ENCODE data around the gene NPM1.
"Not testable (repeated sequence)": the region's sequence is repeated elsewhere in the genome, so short reads cannot be mapped to it uniquely, and the experiment has no call there.

Gene NPM1

DNA sequence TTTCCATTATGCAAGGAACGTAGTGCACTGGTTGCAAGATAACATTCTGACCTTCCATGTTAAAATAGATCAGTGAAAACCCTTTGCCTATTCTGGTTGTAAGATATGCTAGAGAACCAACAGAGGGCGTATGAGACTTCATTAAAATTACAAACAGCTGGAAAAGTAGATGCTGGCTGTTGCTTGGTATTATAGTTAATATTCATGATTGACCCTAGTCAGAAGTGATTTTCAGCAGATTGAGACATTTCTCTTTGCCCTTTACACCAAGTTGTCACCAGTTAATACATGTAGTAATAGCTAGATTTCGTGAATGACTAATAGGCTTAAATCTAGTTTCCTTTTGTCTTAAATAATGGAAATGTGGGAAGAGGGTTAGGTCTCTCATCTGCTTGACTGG lies 18.0 kb downstream of the NPM1 start:
- H3K27ac Mint-ChIP-seq (ENCODE audit: low read depth): peak overlapping the region; percentile 72
- no peaks in the 10 kb centered on the region for H3K9me3 Mint-ChIP-seq
- H3K36me3 Mint-ChIP-seq (ENCODE audit: insufficient read depth): peaks cover 68% of the 10 kb centered on the region
- no peak overlapping the region for H3K4me3 Mint-ChIP-seq
- ATAC-seq (replicated peaks; ENCODE audit: extremely low read depth, poor library complexity, severe bottlenecking) (no peak), DNase-seq (ENCODE audit: low spot score in 2 of 2) (no peak)
- H3K4me1 Mint-ChIP-seq: peaks cover 26% of the 10 kb centered on the region
- H3K27me3 Mint-ChIP-seq: no peaks in the 10 kb centered on the region

- Mint-ChIP-seq H3K27ac (ENCODE audit: low read depth) (no peak overlapping the region), H3K9me3 (no peaks in the 10 kb centered on the region), H3K36me3 (ENCODE audit: insufficient read depth) (peaks cover 72% of the 10 kb centered on the region), H3K4me1 (peaks cover 28% of the 10 kb centered on the region), H3K27me3 (no peaks in the 10 kb centered on the region), H3K4me3 (no peak overlapping the region)
- ATAC-seq (replicated peaks; ENCODE audit: extremely low read depth, poor library complexity, severe bottlenecking) (no peak), DNase-seq (ENCODE audit: low spot score in 2 of 2) (no peak)
Observed at GRCh38 chr5:171407234-171407633, 19.6 kb downstream of the NPM1 start.

DNA sequence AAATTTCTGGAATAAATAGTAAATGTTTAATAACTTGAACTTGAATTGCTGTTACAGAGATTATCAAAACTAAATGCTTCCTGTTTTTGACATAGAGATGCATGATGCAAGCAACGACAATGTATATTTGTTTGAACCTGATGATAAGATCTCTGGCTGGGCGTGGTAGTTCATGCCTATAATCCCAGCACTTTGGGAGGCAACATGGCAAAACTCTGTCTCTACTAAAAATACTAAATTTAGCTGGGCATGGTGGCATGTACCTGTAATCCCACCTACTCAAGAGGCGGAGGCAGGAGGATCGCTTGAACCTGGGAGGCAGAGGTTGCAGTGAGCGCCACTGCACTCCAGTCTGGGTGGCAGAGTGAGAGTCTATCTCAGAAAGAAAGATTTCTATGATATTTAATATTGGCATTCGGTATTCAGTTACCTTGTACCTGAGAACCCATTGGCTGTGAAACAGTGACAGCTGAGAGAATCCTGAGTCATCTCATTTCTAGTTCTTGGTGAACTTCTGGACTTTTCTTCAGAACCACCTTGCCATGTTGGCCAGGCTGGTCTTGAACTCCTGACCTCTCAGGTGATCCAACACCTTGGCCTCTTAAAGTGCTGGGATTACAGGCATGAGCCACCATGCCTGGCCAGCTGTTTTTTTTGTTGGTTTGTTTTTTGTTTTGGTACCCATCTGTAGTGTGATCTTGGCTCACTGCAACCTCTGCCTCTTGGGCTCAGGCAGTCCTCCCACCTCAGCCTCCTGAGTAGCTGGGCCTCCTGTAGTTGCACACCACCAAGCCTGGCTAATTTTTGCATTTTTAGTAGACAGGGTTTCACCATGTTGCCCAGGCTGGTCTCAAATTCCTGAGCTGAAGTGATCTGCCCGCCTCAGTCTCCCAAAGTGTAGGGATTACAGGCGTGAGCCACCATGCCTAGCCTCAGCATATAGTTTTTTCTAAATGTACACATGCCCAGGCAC lies 21.8 kb downstream of the NPM1 start:
- H3K27ac Mint-ChIP-seq (ENCODE audit: low read depth): peak overlapping the region; percentile 29
- peaks cover 31% of the 10 kb centered on the region for H3K4me1 Mint-ChIP-seq
- no peak overlapping the region for H3K4me3 Mint-ChIP-seq
- no peaks in the 10 kb centered on the region for H3K9me3 Mint-ChIP-seq
- H3K27me3 Mint-ChIP-seq: no peaks in the 10 kb centered on the region
- peaks cover 86% of the 10 kb centered on the region for H3K36me3 Mint-ChIP-seq (ENCODE audit: insufficient read depth)
- ATAC-seq (replicated peaks; ENCODE audit: extremely low read depth, poor library complexity, severe bottlenecking) (no peak), DNase-seq (ENCODE audit: low spot score in 2 of 2) (no peak)

DNA sequence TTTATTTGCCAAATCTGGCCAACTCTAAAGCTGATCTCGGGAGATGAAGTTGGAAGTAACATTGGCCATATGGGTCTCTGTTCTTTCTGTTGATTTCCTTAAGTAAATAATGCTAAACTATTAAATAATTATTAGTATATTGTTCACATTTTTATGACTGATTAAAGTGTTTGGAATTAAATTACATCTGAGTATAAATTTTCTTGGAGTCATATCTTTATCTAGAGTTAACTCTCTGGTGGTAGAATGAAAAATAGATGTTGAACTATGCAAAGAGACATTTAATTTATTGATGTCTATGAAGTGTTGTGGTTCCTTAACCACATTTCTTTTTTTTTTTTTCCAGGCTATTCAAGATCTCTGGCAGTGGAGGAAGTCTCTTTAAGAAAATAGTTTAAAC lies 22.5 kb downstream of the NPM1 start:
- H3K4me3 Mint-ChIP-seq: no peak overlapping the region
- no peak overlapping the region for H3K27ac Mint-ChIP-seq (ENCODE audit: low read depth)
- no peaks in the 10 kb centered on the region for H3K9me3 Mint-ChIP-seq
- peaks cover 31% of the 10 kb centered on the region for H3K4me1 Mint-ChIP-seq
- DNase-seq (ENCODE audit: low spot score in 2 of 2): no peak
- no peak for ATAC-seq (replicated peaks; ENCODE audit: extremely low read depth, poor library complexity, severe bottlenecking)
- H3K27me3 Mint-ChIP-seq: no peaks in the 10 kb centered on the region
- H3K36me3 Mint-ChIP-seq (ENCODE audit: insufficient read depth): peaks cover 82% of the 10 kb centered on the region

- Mint-ChIP-seq H3K4me3 (no peak overlapping the region), H3K9me3 (no peaks in the 10 kb centered on the region), H3K4me1 (peaks cover 20% of the 10 kb centered on the region), H3K27me3 (no peaks in the 10 kb centered on the region), H3K36me3 (ENCODE audit: insufficient read depth) (peaks cover 62% of the 10 kb centered on the region), H3K27ac (ENCODE audit: low read depth) (no peak overlapping the region)
- no peak for DNase-seq (ENCODE audit: low spot score in 2 of 2)
- no peak for ATAC-seq (replicated peaks; ENCODE audit: extremely low read depth, poor library complexity, severe bottlenecking)
Observed at GRCh38 chr5:171412186-171412585, 24.5 kb downstream of the NPM1 start.

DNA sequence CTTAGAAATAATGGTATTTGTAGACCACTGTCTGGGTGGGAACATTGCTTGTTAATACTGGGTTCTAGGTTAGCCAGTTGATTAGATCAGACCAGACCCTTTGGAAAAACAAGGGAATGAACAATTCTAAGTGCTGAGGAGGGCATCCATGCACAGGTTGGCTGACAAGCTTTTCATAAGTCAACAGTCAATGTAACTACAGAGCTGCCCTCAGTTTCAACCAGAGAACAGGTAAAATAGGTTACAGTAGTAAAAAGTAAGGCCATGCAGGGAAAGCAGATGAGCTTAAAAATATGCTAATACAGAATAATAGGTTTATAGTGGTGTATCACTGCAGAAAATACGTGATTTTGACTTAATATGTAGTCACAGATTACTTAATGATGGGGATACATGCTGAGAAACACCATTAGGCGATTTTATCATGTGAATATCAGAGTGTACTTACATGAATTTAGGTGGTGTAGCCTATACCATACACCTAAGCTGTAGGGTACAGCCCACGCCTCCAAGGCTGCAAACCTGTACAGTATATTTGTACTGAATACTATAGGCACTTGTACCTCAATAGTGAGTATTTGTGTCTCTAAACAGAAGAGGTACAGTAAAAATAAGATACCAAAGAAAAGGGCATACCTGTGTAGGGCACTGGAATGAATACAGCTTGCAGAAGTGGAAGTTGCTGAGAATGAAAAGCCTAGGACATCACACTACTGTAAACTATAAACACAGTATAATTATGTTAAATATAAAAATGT lies 25.7 kb downstream of the NPM1 start:
- peak overlapping the region; percentile 67 for H3K27ac Mint-ChIP-seq (ENCODE audit: low read depth)
- ATAC-seq (replicated peaks; ENCODE audit: extremely low read depth, poor library complexity, severe bottlenecking) (no peak), DNase-seq (ENCODE audit: low spot score in 2 of 2) (no peak)
- peaks cover 9% of the 10 kb centered on the region for H3K4me1 Mint-ChIP-seq
- no peak overlapping the region for H3K4me3 Mint-ChIP-seq
- H3K36me3 Mint-ChIP-seq (ENCODE audit: insufficient read depth): peaks cover 51% of the 10 kb centered on the region
- H3K9me3 Mint-ChIP-seq: no peaks in the 10 kb centered on the region
- no peaks in the 10 kb centered on the region for H3K27me3 Mint-ChIP-seq

GRCh38 chr5:171413993-171414392 lies 26.3 kb downstream of the NPM1 start:
- peaks cover 47% of the 10 kb centered on the region for H3K36me3 Mint-ChIP-seq (ENCODE audit: insufficient read depth)
- H3K9me3 Mint-ChIP-seq; H3K4me3 Mint-ChIP-seq; H3K27me3 Mint-ChIP-seq; ATAC-seq (replicated peaks; ENCODE audit: extremely low read depth, poor library complexity, severe bottlenecking): not testable (repeated sequence)
- peaks cover 12% of the 10 kb centered on the region for H3K4me1 Mint-ChIP-seq
- peak overlapping the region; percentile 67 for H3K27ac Mint-ChIP-seq (ENCODE audit: low read depth)
- DNase-seq (ENCODE audit: low spot score in 2 of 2): peak in 1 of 2 donors; percentile 0

DNA sequence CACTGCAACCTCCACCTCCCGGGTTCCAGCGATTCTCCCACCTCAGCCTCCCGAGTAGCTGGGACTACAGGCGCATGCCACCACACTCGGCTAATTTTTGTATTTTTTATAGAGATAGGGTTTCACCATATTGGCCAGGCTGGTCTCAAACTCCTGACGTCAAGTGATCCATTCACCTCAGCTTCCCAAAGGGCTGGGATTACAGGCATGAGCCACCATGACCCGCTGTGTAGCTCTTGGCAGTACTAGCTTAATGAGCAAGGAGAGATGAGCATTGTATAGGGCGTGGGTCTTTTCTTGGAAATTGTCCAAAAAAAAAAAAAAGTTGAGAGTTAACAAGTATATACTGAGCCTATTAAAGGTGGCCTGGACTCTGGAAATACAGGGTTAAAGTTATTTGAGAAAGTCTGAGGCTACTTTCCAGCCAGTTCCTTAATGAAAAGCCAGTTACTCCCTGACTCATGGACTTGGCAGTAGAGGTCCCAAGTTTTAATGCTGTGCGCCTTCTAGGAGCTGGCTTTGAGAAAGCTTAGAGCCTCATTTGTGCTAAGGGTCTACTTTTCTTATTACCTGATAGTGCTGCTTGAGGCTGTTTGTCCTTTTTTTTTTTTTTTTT lies 27.6 kb downstream of the NPM1 start:
- Mint-ChIP-seq H3K4me1 (peaks cover 15% of the 10 kb centered on the region), H3K9me3 (no peaks in the 10 kb centered on the region), H3K4me3 (no peak overlapping the region), H3K27ac (ENCODE audit: low read depth) (no peak overlapping the region), H3K27me3 (no peaks in the 10 kb centered on the region), H3K36me3 (ENCODE audit: insufficient read depth) (peaks cover 39% of the 10 kb centered on the region)
- no peak for ATAC-seq (replicated peaks; ENCODE audit: extremely low read depth, poor library complexity, severe bottlenecking)
- DNase-seq (ENCODE audit: low spot score in 2 of 2): no peak

DNA sequence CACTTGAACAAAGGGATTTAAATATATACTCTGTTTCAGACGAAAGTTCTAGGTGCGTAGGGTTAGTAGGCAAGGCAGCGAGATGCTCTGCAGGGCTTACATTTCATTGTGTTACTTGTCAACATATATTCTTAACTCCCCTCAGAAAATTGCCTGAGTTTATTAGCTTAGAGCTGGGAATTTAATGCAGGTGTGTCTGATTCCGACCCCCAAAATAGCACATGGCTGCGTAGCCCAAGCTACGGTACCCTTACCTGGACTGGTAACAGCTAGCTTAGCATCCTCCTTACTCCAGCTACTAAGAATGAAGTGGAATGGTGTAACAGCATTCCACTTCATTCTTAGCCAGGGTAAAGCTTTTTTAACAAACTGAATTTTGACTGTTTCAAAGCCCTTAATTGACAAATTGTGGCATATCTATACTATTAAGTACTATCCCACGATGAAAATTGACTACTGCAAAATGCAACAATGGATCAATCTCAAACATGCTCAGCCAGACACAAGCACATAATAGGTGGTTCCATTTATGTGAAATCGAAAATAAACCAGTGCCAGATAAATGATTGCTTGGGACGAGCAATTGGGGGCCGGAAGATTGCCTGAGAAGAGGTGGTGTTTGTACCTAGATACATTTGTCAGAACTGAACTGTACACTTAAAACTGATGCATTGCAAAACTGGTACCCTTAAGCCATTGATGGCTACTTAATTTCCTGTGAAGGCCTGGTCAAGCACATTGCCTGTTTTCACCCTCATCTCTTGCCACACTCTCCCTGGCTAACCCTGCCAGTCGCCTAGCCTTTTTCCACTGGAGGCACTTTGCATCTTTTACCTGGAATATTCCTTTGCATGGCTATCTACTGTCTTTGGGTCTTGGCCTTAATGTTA lies 28.8 kb downstream of the NPM1 start:
- Mint-ChIP-seq H3K27ac (ENCODE audit: low read depth) (no peak overlapping the region), H3K4me3 (no peak overlapping the region), H3K4me1 (peaks cover 17% of the 10 kb centered on the region), H3K9me3 (no peaks in the 10 kb centered on the region), H3K36me3 (ENCODE audit: insufficient read depth) (peaks cover 28% of the 10 kb centered on the region), H3K27me3 (peaks cover 9% of the 10 kb centered on the region)
- ATAC-seq (replicated peaks; ENCODE audit: extremely low read depth, poor library complexity, severe bottlenecking) (no peak), DNase-seq (ENCODE audit: low spot score in 2 of 2) (no peak)

DNA sequence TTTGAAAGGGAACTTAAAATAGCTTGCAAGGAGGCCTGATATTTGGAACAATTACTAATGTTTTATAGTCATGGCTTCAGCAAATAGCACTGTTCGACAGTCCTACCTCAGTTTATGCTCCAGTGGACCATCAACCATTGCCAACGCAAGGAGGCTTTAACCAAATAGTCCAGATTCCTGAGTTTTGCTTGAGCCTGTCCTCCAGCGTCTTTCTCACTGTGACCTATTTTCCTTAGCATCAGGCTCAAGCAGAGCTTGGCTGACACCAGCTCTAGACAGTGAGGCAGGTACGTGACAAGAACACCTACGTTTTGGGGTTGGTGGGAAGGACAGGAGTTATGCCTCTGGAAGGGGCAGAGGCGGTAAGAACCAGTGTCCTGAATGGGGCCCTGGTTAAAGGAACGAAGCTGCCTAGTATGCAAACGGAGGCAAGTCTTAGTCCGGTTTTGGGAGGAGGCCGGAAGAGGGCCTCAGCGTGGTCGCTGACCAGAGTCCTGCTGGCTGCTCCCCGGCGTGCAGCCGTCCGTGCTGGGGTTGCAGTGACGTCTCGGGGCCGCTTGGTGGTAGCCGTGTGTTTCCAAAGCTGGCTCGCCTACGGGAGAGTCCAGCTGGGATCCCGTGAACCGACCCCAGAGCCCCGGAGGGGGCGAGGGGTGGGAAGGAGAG lies 30.8 kb downstream of the NPM1 start:
- ATAC-seq (replicated peaks; ENCODE audit: extremely low read depth, poor library complexity, severe bottlenecking): peak; percentile 45
- Mint-ChIP-seq H3K4me3 (peak overlapping the region; percentile 80), H3K27ac (ENCODE audit: low read depth) (no peak overlapping the region), H3K36me3 (ENCODE audit: insufficient read depth) (peaks cover 9% of the 10 kb centered on the region), H3K27me3 (peaks cover 29% of the 10 kb centered on the region), H3K4me1 (peaks cover 13% of the 10 kb centered on the region), H3K9me3 (no peaks in the 10 kb centered on the region)
- peak in 1 of 2 donors; percentile 33 for DNase-seq (ENCODE audit: low spot score in 2 of 2)

- Mint-ChIP-seq H3K4me3 (peak within 1 kb of the TSS; percentile 80), H3K9me3 (no peaks in the 10 kb centered on the region), H3K27me3 (peaks cover 29% of the 10 kb centered on the region), H3K4me1 (peaks cover 13% of the 10 kb centered on the region), H3K27ac (ENCODE audit: low read depth) (peak within 1 kb of the TSS; percentile 51), H3K36me3 (ENCODE audit: insufficient read depth) (peaks cover 6% of the 10 kb centered on the region)
- no peak for DNase-seq (ENCODE audit: low spot score in 2 of 2)
- ATAC-seq (replicated peaks; ENCODE audit: extremely low read depth, poor library complexity, severe bottlenecking): peak; percentile 44
Observed at GRCh38 chr5:171418982-171419687, 31.5 kb downstream of the NPM1 start, which contains the start of gene FGF18. TSS of gene FGF18 (plus strand) at chr5:171419647. CDS start at chr5:171420200, 553 bp downstream.

All from central memory CD8-positive, alpha-beta T cell (primary cell).